H1 (cell line): ENCODE data around the gene PBX3. TPM values are rescaled to one million over a fixed set of nuclear protein-coding genes. Genes with fewer than 3 reads are reported as not detected.

Experiments used
- CTCF ChIA-PET: fragments of 300-600 bp; sonication (Branson Sonifier 250); formaldehyde crosslinking; loops from one replicate; lab custom pipeline; 2021; ENCODE audit not compliant: partially characterized antibody; lab: Charles Lee
- POLR2A ChIA-PET: fragments of 300-600 bp; sonication (Branson Sonifier 250); formaldehyde crosslinking; loops from one replicate; lab custom pipeline; 2021; ENCODE audit warnings: inconsistent platforms; ENCODE audit not compliant: partially characterized antibody; lab: Charles Lee
- DNase-seq, 2 experiments: peaks; one replicate each; pipeline versions ENCODE4 v3.0.0 to v3.0.0-alpha.2; 2010 to 2022; ENCODE audit warnings: low spot score in 2 of 2, low read depth in 1 of 2, mixed read lengths in 1 of 2
- FAIRE-seq: peaks from 2 replicates; lab custom pipeline; 2011; peaks lifted over from hg19 to GRCh38; lab: Jason Lieb, UNC
- H2AFZ ChIP-seq: 2 replicates; pipeline ENCODE4 v1.8.1; 2012; ENCODE audit warnings: low read length, inconsistent platforms
- H2AK5ac ChIP-seq: 2 replicates; pipeline ENCODE4 v1.6.1; 2013; ENCODE audit warnings: low read depth, low read length
- H2BK120ac ChIP-seq: replicated peaks from 2 replicates; pipeline ENCODE3; 2013; ENCODE audit warnings: low read depth, low read length, inconsistent platforms
- H2BK12ac ChIP-seq: 2 replicates; pipeline ENCODE4 v1.6.1; 2013; ENCODE audit warnings: low read depth, low read length
- H2BK15ac ChIP-seq: 2 replicates; pipeline ENCODE4 v1.6.1; 2013; ENCODE audit warnings: low read length
- H2BK20ac ChIP-seq: 2 replicates; pipeline ENCODE4 v1.6.1; 2013; ENCODE audit warnings: low read length
- H2BK5ac ChIP-seq: 2 replicates; pipeline ENCODE4 v1.6.1; 2013; ENCODE audit warnings: low read depth, low read length
- H3K14ac ChIP-seq: 2 replicates; pipeline ENCODE4 v1.6.1; 2013; ENCODE audit warnings: inconsistent platforms; ENCODE audit not compliant: insufficient read length
- H3K18ac ChIP-seq: 2 replicates; pipeline ENCODE4 v1.6.1; 2013; ENCODE audit warnings: low read length; ENCODE audit errors: extremely low read depth
- H3K23ac ChIP-seq: 2 replicates; pipeline ENCODE4 v1.6.1; 2013; ENCODE audit warnings: inconsistent platforms; ENCODE audit not compliant: insufficient read length
- H3K23me2 ChIP-seq: 2 replicates; pipeline ENCODE4 v1.6.1; 2013; ENCODE audit warnings: low read depth, low read length
- H3K27ac ChIP-seq: 2 replicates; pipeline ENCODE4 v1.6.1; 2011; ENCODE audit warnings: low read depth, low read length, inconsistent platforms
- H3K27me3 ChIP-seq, 4 experiments: replicated peaks in 1 of 4; 1 replicate in 1 of 4; 2 replicates in 3 of 4; pipeline versions ENCODE4 v1.6.1 to v1.8.1; 2011 to 2013; ENCODE audit warnings: low read length in 3 of 4, mild to moderate bottlenecking in 3 of 4, inconsistent platforms in 2 of 4, mixed read lengths in 2 of 4, moderate library complexity in 1 of 4; ENCODE audit not compliant: control insufficient read depth in 3 of 4, insufficient read depth in 3 of 4; ENCODE audit errors: extremely low read depth in 1 of 4
- H3K36me3 ChIP-seq, 4 experiments: 2 replicates each; pipeline versions ENCODE4 v1.6.1 to v1.8.1; 2011 to 2013; ENCODE audit warnings: mild to moderate bottlenecking in 4 of 4, low read length in 3 of 4, moderate library complexity in 2 of 4, control low read depth in 1 of 4, inconsistent platforms in 1 of 4; ENCODE audit not compliant: insufficient read depth in 4 of 4, control insufficient read depth in 2 of 4
- H3K4ac ChIP-seq: replicated peaks from 2 replicates; pipeline ENCODE3; 2013; ENCODE audit warnings: low read length, low read depth, mixed read lengths, inconsistent platforms; ENCODE audit not compliant: insufficient read length
- H3K4me1 ChIP-seq, 4 experiments: replicated peaks in 1 of 4; 1 replicate in 1 of 4; 2 replicates in 3 of 4; pipeline versions ENCODE4 v1.6.1 to v1.8.1; 2011 to 2013; ENCODE audit warnings: low read length in 3 of 4, inconsistent platforms in 2 of 4, mixed read lengths in 1 of 4; ENCODE audit not compliant: insufficient read depth in 4 of 4, control insufficient read depth in 3 of 4
- H3K4me2 ChIP-seq, 2 experiments: 2 replicates each; pipeline versions ENCODE4 v1.6.1 to v1.8.1; 2011 to 2013; ENCODE audit warnings: low read depth in 2 of 2, low read length in 2 of 2, control low read depth in 1 of 2, inconsistent platforms in 1 of 2, mild to moderate bottlenecking in 1 of 2; ENCODE audit not compliant: insufficient read depth in 1 of 2
- H3K4me3 ChIP-seq, 4 experiments: fragments of 200-600, 300-600 bp in 1 of 4; sonication (generic), shearing (Covaris generic), sonication (Bioruptor Twin) in 1 of 4; 2 replicates each; pipeline versions ENCODE4 v1.5.1 to v1.8.1; 2011 to 2016; ENCODE audit warnings: low read length in 4 of 4, low read depth in 3 of 4, control low read depth in 2 of 4, inconsistent platforms in 2 of 4, mild to moderate bottlenecking in 2 of 4, mixed read lengths in 1 of 4, moderate library complexity in 1 of 4; ENCODE audit not compliant: insufficient read depth in 2 of 4; ENCODE audit errors: extremely low read depth in 1 of 4
- H3K56ac ChIP-seq: replicated peaks from 2 replicates; pipeline ENCODE3; 2013; ENCODE audit warnings: low read depth, mild to moderate bottlenecking, mixed read lengths, low read length, inconsistent platforms; ENCODE audit not compliant: insufficient read length
- H3K79me1 ChIP-seq: 2 replicates; pipeline ENCODE4 v1.6.1; 2013; ENCODE audit warnings: low read depth, low read length, control low read depth
- H3K79me2 ChIP-seq, 2 experiments: 2 replicates each; pipeline versions ENCODE4 v1.6.1 to v1.8.1; 2012 to 2013; ENCODE audit warnings: low read length in 2 of 2, mild to moderate bottlenecking in 2 of 2, inconsistent platforms in 1 of 2; ENCODE audit not compliant: insufficient read depth in 2 of 2, control insufficient read depth in 1 of 2
- H3K9ac ChIP-seq, 4 experiments: replicated peaks in 1 of 4; 1 replicate in 1 of 4; 2 replicates in 3 of 4; pipeline versions ENCODE4 v1.6.1 to v1.8.1; 2011 to 2013; ENCODE audit warnings: low read depth in 3 of 4, low read length in 3 of 4, control low read depth in 2 of 4, mild to moderate bottlenecking in 2 of 4, moderate library complexity in 2 of 4, inconsistent platforms in 1 of 4; ENCODE audit errors: extremely low read depth in 1 of 4
- H3K9me3 ChIP-seq, 2 experiments: 2 replicates each; pipeline versions ENCODE4 v1.6.1 to v1.8.1; 2012 to 2013; ENCODE audit warnings: mild to moderate bottlenecking in 2 of 2, moderate library complexity in 2 of 2, control low read depth in 1 of 2, inconsistent platforms in 1 of 2, low read depth in 1 of 2, low read length in 1 of 2, mixed read lengths in 1 of 2; ENCODE audit not compliant: insufficient read depth in 2 of 2
- H4K20me1 ChIP-seq, 2 experiments: replicated peaks in 1 of 2; 2 replicates each; pipeline versions ENCODE3 to v1.8.1; 2011 to 2013; ENCODE audit warnings: inconsistent platforms in 2 of 2, low read length in 2 of 2, mild to moderate bottlenecking in 1 of 2; ENCODE audit not compliant: insufficient read depth in 2 of 2, control insufficient read depth in 1 of 2
- H4K5ac ChIP-seq: 2 replicates; pipeline ENCODE4 v1.6.1; 2013; ENCODE audit warnings: low read length, low read depth, mixed read lengths, inconsistent platforms; ENCODE audit not compliant: insufficient read length
- H4K8ac ChIP-seq: 2 replicates; pipeline ENCODE4 v1.8.0; 2013; ENCODE audit warnings: mild to moderate bottlenecking, moderate library complexity, low read length, inconsistent platforms; ENCODE audit not compliant: insufficient read depth; ENCODE audit errors: extremely low read depth
- H4K91ac ChIP-seq: replicated peaks from 2 replicates; pipeline ENCODE3; 2013; ENCODE audit warnings: low read length, mixed read lengths, inconsistent platforms; ENCODE audit not compliant: insufficient read length
- ATF2 ChIP-seq: IDR thresholded peaks from 2 replicates; pipeline ENCODE4 v1.6.1; 2012; ENCODE audit warnings: low read length, inconsistent platforms
- BACH1 ChIP-seq: IDR thresholded peaks from 2 replicates; pipeline ENCODE4 v1.6.1; 2012; ENCODE audit warnings: low read length, improper control_type of control experiment
- CHD1 ChIP-seq: IDR thresholded peaks from 2 replicates; pipeline ENCODE4 v1.6.1; 2012; ENCODE audit warnings: low read depth, low read length, improper control_type of control experiment
- EZH2 ChIP-seq: fragments of 200-600 bp; sonication (generic); IDR thresholded peaks from 2 replicates; pipeline ENCODE4 v1.7.1; 2012; ENCODE audit warnings: low read depth, mild to moderate bottlenecking, moderate library complexity, low read length, inconsistent platforms; ENCODE audit not compliant: severe bottlenecking
- HDAC6 ChIP-seq: IDR thresholded peaks from one replicate; pipeline ENCODE4 v1.7.1; 2012; ENCODE audit warnings: low read depth, mild to moderate bottlenecking, inconsistent platforms, low read length, moderate library complexity
- KDM4A ChIP-seq: IDR thresholded peaks from one replicate; pipeline ENCODE4 v1.7.1; 2012; ENCODE audit warnings: low read depth, mild to moderate bottlenecking, moderate library complexity, low read length, inconsistent platforms; ENCODE audit not compliant: severe bottlenecking
- NANOG ChIP-seq: IDR thresholded peaks from 2 replicates; pipeline ENCODE4 v1.6.1; 2011; ENCODE audit warnings: low read length, low read depth, mild to moderate bottlenecking, inconsistent platforms; ENCODE audit not compliant: insufficient read depth, poor library complexity, severe bottlenecking
- POLR2AphosphoS5 ChIP-seq: IDR thresholded peaks from 2 replicates; pipeline ENCODE4 v1.6.1; 2011; ENCODE audit warnings: low read depth, low read length
- SIN3A ChIP-seq, 2 experiments: IDR thresholded peaks in 1 of 2; conservative IDR thresholded peaks in 1 of 2; 2 replicates each; pipeline ENCODE4 v1.6.1; 2011 to 2012; ENCODE audit warnings: low read length in 2 of 2, improper control_type of control experiment in 1 of 2, low read depth in 1 of 2, mild to moderate bottlenecking in 1 of 2
- SIRT6 ChIP-seq: IDR thresholded peaks from one replicate; pipeline ENCODE4 v1.7.1; 2012; ENCODE audit warnings: low read length, inconsistent platforms
- SIX5 ChIP-seq: IDR thresholded peaks from 2 replicates; pipeline ENCODE4 v1.6.1; 2011; ENCODE audit warnings: mild to moderate bottlenecking, low read depth, low read length
- SP2 ChIP-seq: IDR thresholded peaks from 2 replicates; pipeline ENCODE4 v1.6.1; 2012; ENCODE audit warnings: mild to moderate bottlenecking, low read length, inconsistent platforms
- WGBS, 2 experiments: shearing (Covaris generic) in 1 of 2; methylation state at CpG; one replicate each; pipeline versions ENCODE4 v1.1.6 to v1.1.7; 2013 to 2015; ENCODE audit warnings: low lambda C conversion rate in 2 of 2, mixed read lengths in 2 of 2, inconsistent platforms in 1 of 2, low coverage in 1 of 2, missing lambda C conversion rate in 1 of 2; ENCODE audit not compliant: insufficient replicate concordance in 2 of 2, insufficient coverage in 1 of 2, insufficient read length in 1 of 2; ENCODE audit errors: extremely low coverage in 1 of 2, missing lambda C conversion rate in 1 of 2; 5-methylcytosine and 5-hydroxymethylcytosine counted together
- polyA plus RNA-seq, 7 experiments: library from polyadenylated mRNA; depleted of rRNA in 3 of 7; stranded (reverse) in 5 of 7; unstranded in 2 of 7; fragments of >200 nt in 5 of 7; fragments of 200-250 nt in 2 of 7; gene quantifications; 1 replicate in 5 of 7; 2 replicates in 1 of 7; 4 replicates in 1 of 7; pipeline versions ENCODE4 v1.2.1 to v1.2.3, GENCODE V29; 2011 to 2013; ENCODE audit warnings: missing spikeins in 2 of 7, mixed read lengths in 2 of 7
- total RNA-seq: library from RNA; stranded (reverse); fragmentation: NEBNext Ultra II Directional; extraction: Animal tissue kit (Norgen Biotek cat#: 25700); gene quantifications from 2 replicates; pipeline ENCODE4 v1.2.1, GENCODE V29; 2021

Gene PBX3
- total and polyA plus RNA-seq, 2 of the 8 experiments (the other 6 are each of a cell fraction or from before 2014, with no cell fraction given), result 22.7 to 44.3 TPM

- FAIRE-seq (no peak), DNase-seq (no peak)
- H4K91ac ChIP-seq, result no peak overlapping the region
- H2BK20ac ChIP-seq, result peak overlapping the region; percentile 68; the same call in 1 of the 2 replicates
- H3K79me1 ChIP-seq, result peaks cover 3% of the 10 kb centered on the region; the same call in 1 of the 2 replicates
- no peak overlapping the region for H3K4me2 ChIP-seq
- H3K56ac ChIP-seq, result no peak overlapping the region
- H4K20me1 ChIP-seq, result no peaks in the 10 kb centered on the region
- H3K14ac ChIP-seq, result no peak overlapping the region
- H3K4ac ChIP-seq, result no peak overlapping the region
- ChIA-PET POLR2A (no interaction called here), CTCF (no interaction called here)
- H2AK5ac ChIP-seq, result no peak overlapping the region; the same call in 1 of the 2 replicates
- no peak overlapping the region for H3K4me3 ChIP-seq
- H2AFZ ChIP-seq, result no peak overlapping the region
- whole genome bisulfite sequencing, 2 experiments, result 87% methylated on average over 3 of the region's 3 CpGs; no CpG with 5 or more reads in 1 of the 2 experiments
- peak overlapping the region; percentile 64; the same call in 1 of the 2 replicates for H2BK12ac ChIP-seq
- no peak overlapping the region for H3K18ac ChIP-seq
- 0 out of 2 replicates have a peak overlapping the region, but pooled peaks have one; percentile 62 for H2BK5ac ChIP-seq
- peaks cover 12 to 85% of the 10 kb centered on the region in 2 experiments for H3K79me2 ChIP-seq
- peaks cover 0 to 2% (median 0%) of the 10 kb centered on the region in 4 experiments; a peak in 1 of 7 replicates for H3K27me3 ChIP-seq
- H3K36me3 ChIP-seq, result no peaks in the 10 kb centered on the region
- H3K9ac ChIP-seq, result no peak overlapping the region; a peak in 1 of 7 replicates
- H3K23ac ChIP-seq, result no peak overlapping the region
- no peak overlapping the region for H4K5ac ChIP-seq
- 0 out of 2 replicates have a peak overlapping the region, but pooled peaks have one; percentile 40 for H2BK15ac ChIP-seq
- H4K8ac ChIP-seq, result no peak overlapping the region
- H3K9me3 ChIP-seq, result no peaks in the 10 kb centered on the region
- no peak overlapping the region for H2BK120ac ChIP-seq
- H3K23me2 ChIP-seq, result no peaks in the 10 kb centered on the region
- H3K27ac ChIP-seq, result no peak overlapping the region
- peaks cover 0 to 10% (median 7%) of the 10 kb centered on the region in 4 experiments; a peak in 5 of 7 replicates for H3K4me1 ChIP-seq
- TF ChIP-seq POLR2AphosphoS5 (no peak), ATF2 (no peak), SP2 (no peak), NANOG (no peak), HDAC6 (no peak), SIRT6 (no peak), BACH1 (no peak), SIN3A (conservative IDR thresholded peaks at IDR 0.05 in 1 of 2, IDR thresholded peaks at IDR 0.05 in 1 of 2; ENCODE audit: low read depth in 1 of 2, low read length in 2 of 2) (no peak), SIX5 (no peak), KDM4A (no peak), CHD1 (no peak), EZH2 (no peak)
Observed at GRCh38 chr9:125699870-125700269, 47.3 kb upstream of the PBX3 start.
